Hematopoietic multipotent progenitor cell treated with erythropoietin and hydrocortisone succinate and interleukin-3 and kit ligand, for 15 days (in vitro differentiated cells): Measurements from ENCODE around the gene DUSP15.
"Not testable (repeated sequence)": the region's sequence is repeated elsewhere in the genome, so short reads cannot be mapped to it uniquely, and the experiment has no call there.

Experiments
- DNase-seq: peaks from one replicate; pipeline ENCODE4 v3.0.0-alpha.2; 2015; ENCODE audit warnings: low spot score

DUSP15 gene

DNA sequence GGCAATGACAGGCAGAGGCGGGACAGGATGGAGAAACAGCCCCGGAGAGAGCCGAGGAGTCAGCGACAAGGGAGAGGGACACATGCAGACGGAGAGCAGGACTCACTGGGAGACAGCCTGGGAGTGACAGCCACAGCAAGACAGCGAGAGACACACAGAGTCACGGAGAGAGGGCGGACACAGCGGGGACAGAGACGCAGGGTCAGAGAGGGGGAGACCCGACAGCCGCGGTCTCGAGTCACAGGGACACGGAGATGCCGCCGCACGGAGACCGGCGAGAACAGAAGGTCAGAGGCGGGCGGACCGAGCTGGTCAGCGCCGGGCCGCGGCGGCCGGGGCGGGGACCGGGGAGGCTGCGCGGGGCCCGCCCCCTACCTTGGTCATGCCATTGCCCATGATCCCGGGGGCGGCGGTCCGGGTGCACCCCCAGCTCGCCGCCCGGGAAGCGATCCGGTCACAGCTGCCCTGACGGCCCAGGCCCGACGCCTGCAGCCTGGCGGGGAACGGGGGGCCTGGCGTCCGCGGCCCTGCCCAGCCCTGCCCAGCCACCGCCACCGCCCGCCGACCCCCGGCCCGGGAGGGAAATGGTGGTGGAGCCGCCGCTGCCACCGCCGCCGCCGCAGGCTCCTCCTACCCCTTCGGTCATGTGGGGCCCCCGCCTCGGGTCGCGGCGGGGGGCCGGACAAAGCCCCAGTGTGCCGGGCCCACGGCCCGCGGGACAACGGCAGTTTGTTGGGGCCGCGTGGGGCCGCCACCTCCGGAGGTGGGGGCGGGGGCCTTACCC is at the start of gene DUSP15, which contains the start of gene TTLL9:
Gene DUSP15 (minus strand): TSS at position 586 of the 784 bp plus-strand sequence. CDS start 190 bp downstream, at position 396.
Gene TTLL9 (plus strand): TSS at position 693 of the 784 bp plus-strand sequence. CDS start 493 bp downstream, outside the sequence.
- DNase-seq = no peak

DNA sequence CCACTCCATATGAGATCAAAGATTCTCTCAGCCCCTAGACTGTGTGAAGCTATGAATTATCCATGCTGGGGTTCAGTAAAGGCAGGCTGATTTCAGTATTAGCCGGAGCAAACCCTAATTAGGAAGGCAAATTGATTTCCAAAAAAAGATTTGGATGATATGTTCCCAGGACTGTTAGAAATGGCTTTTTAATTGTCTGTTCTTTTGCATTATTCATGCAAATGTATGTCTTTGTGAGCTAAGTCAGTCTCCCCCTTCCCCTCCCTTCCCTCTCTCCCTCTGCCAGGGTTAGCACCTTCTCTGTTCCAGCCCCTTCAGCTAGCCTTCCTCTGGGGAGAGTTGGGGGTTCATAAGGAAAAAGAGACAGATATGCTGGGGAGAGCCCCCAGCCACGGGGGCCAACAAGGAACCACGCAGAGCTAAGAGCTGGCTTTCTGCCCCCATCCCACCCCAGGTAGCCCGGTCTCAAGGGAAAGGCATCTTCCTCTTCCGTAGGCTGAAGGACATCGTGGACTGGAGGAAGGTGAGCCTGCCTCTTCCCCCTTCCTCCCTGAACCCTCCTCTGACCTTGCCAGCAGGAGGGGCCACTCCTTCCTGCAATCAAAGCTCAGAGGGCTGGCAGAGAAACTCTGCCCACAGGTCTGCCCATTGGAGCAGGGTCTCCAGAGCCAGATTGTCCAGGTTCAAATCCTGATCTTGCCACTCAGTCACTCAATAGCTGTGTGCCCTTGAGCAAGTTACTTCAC is 49.3 kb upstream of the DUSP15 start:
- DNase-seq = no peak

GRCh38 chr20:31918466-31919105 is 48.3 kb upstream of the DUSP15 start:
- DNase-seq = no peak

- not testable (repeated sequence) for DNase-seq
Observed at GRCh38 chr20:31917962-31918412, 47.7 kb upstream of the DUSP15 start.

- no peak for DNase-seq
Observed at GRCh38 chr20:31916708-31917107, 46.4 kb upstream of the DUSP15 start.

- no peak for DNase-seq
Observed at GRCh38 chr20:31915491-31916280, 45.4 kb upstream of the DUSP15 start.

DNA sequence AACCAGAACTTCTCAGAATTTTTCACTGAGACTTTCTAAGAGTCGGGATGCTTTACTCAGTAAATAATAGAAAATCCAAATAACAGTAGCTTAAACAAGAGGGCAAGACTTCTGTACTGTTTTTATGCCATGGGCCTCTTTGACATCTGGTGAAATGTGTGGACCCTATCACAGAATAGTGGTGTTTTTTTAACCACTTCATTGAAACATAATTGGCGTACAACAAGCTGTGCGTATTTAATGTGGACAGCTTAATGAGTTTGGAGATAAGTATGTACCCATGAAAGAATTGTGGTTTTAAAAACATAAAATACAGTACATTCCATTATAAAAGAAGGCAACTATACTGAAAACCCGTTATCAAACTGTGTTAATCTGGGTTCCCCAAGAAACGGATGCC is 43.8 kb upstream of the DUSP15 start:
- no peak for DNase-seq

- no peak for DNase-seq
Observed at GRCh38 chr20:31913431-31914157, 43.3 kb upstream of the DUSP15 start.

DNA sequence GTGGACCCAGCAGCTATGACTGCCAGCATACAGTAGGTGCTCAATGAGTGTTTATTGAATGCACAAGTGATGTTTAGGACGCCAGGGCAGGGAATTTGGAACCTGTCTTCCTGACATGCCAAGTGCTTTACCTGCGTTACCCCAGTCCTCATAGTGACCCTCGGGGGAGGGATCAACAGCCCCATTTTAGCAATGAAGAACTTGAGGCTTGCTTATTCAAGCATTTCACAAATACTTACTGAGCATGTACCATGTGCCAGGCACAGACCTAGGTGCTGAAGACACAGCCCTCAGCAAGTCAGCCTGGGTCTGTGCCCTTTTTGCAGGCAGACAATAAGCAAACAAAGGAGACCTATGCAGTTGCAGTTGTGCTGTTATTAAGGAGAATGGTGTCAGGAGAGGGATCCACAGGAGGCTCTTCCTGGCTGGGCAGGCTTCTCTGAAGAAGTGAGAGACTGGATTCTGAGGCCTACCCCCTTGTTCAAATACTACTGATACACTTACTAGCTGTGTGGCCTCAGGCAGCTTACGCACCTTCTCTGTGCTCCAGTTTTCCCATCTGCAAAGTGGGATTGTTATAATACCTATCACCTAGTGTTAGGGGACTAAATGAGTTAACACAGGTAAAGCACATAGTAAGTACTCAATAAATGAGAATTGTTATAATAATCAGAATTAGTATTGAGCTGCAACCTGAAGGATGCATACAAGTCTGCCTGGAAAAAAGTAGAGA is 39.9 kb upstream of the DUSP15 start:
- no peak for DNase-seq

DNA sequence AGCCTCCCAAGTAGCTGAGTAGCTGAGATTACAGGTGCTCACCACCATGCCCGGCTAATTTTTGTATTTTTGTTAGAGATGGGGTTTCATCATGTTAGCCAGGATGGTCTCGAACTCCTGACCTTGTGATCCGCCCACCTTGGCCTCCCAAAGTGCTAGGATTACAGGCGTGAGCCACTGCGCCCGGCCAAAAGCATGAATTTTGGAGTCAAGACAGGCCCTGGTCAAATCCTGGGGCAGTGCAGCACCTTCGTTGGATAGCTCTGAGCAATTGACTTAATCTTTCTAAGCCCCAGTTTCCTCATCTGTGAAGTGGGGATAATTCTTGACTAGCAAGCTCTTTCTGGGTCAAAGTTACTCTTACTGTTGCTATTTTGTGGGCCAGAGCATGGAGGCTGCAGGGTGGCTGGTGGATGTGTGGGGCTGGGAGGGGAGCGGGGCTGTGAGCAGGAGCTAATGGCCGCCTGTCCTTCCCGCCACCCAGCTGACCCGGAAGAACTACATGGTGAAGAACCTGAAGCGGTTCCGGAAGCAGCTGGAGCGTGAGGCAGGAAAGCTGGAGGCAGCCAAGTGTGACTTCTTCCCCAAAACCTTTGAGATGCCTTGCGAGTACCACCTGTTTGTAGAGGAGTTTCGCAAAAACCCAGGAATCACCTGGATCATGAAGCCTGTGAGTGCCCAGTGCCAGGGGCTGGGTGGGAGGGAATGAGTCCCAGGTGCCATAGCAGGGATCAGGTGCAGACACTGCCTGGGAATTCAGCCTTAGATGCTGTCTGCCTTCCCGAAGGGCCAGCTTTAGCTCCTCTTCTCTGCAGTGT is 39.1 kb upstream of the DUSP15 start:
- no peak for DNase-seq

DNA sequence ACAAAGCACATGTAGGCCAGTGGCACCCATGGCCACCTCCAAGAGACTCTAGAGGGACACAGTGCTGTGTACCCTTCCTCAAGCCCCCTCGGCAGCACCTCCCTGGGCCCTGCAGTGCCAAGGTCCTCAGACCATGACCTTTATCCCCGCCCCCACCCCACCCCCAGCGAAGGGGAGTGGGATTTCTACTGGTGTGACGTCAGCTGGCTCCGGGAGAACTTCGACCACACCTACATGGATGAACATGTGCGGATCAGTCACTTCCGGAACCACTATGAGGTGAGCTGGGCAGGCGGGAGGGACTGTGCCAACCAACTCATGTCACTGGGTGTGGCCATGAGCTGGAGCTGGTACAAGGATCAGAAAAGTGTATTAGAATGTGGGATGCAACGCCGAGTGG is 38.1 kb upstream of the DUSP15 start:
- DNase-seq = no peak

DNA sequence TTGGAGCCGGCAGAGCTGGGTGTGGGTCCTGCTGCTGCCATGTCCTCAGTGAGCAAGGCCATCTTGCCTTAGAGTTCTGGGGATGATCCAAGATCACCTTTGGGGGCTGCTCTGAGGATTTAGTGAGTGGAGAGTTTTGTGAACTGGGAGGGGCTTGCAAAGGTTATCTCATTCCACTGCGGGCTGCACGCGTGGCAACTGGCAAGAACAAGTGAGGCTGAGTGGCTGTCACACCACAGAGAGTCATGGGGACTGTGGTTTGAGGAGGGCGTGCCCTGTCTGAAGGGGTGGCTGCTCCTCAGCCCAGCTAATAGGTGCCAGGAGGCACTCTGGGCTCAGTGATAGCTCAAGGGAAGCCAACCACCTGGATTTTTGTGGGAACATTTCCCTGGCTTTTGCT is 37.7 kb upstream of the DUSP15 start:
- no peak for DNase-seq

GRCh38 chr20:31907046-31907445 is 36.7 kb upstream of the DUSP15 start:
- no peak for DNase-seq

- no peak for DNase-seq
Observed at GRCh38 chr20:31906001-31906400, 35.7 kb upstream of the DUSP15 start.

DNA sequence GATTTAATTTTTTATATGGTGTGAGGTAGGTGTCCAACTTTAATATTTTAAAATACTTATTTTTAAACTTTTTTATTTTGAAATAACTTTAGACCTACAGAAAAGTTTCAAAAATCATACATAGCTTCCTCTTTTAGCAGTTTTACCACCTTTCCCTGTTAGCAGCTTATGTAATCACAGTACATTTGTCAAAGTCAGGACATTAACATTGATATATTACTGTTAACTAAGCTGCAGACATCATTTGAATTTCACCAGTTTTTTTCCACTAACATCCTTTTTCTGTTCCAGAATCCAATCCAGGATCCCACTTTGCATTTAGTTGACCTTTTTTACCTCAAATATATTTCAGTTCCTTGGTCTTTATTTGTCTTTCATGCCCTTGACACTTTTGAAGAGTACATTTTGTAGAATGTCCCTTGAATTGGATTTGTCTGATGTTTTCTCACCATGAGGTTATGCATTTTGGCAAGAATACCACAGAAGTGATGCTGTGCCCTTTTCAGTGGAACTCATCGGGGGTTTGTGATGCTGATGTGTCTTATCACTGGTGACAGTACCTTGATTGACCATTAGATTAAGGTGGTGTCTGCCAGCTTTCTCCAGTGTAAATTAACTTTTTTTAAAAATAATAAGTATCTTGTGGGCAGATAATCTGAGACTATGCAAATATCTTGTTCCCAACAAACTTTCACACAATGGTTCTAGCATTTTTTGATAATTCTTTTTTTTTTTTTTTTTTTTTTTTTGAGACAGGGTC is 33.5 kb upstream of the DUSP15 start:
- no peak for DNase-seq

DNA sequence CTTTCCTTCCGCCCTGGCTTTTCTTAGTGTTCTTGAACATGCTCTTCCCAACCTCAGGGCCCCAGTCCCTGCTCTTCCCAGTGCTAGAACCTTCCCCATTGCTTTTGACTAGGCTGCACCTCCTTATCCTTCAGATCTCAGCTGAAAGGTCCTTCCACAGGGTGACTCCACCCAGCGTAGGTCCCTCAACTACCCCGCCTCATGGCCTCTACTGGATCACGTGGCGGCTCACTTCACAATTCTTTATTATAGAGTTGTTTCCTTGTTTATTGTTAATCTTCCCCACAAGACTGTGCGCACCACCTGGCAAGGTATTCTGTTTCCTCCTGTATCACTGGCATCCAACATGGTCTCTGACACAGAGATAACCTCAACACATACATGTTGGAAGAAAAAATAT is 31.3 kb upstream of the DUSP15 start:
- DNase-seq = no peak

GRCh38 chr20:31897541-31897940 is 27.2 kb upstream of the DUSP15 start:
- DNase-seq = no peak

GRCh38 chr20:31896049-31896448 is 25.7 kb upstream of the DUSP15 start:
- DNase-seq = no peak
